HCT116 (cell line): ENCODE measurements around the gene SHISAL2A. TPM values are rescaled to one million over a fixed set of nuclear protein-coding genes. Genes with fewer than 3 reads are reported as not detected.

ENCODE experiments used
- ATAC-seq: fragments of 200-7000 bp; cut with Tn5 transposase; 2 replicates; pipeline ENCODE4 v1.9.1; 2020; ENCODE audit warnings: mild to moderate bottlenecking, moderate library complexity
- BruUV-seq: library from RNA; stranded (reverse); fragments of 400-500 nt; replicated peaks from 2 replicates; lab custom pipeline; 2021; lab: Mats Ljungman, UMichigan
- CTCF ChIA-PET: fragments of 300-600 bp; sonication (Branson Sonifier 250); formaldehyde crosslinking; loops from one replicate; lab custom pipeline; 2021; ENCODE audit warnings: antibody characterized with exemption; lab: Charles Lee
- POLR2A ChIA-PET: fragments of 300-600, 350-600 bp; sonication (Branson Sonifier 250); formaldehyde crosslinking; loops from one replicate; lab custom pipeline; 2021; ENCODE audit warnings: antibody characterized with exemption; lab: Charles Lee
- RAD21 ChIA-PET, 2 experiments: fragments of 300-600 bp; sonication (Branson Sonifier 250); formaldehyde crosslinking; loops; one replicate each; lab custom pipeline; 2023; ENCODE audit warnings: low total read pairs in 2 of 2; ENCODE audit not compliant: uncharacterized antibody in 2 of 2, unreplicated experiment in 2 of 2, low non-redundant PET in 1 of 2; lab: Charles Lee
- DNase-seq: peaks from one replicate; pipeline ENCODE4 v3.0.0-alpha.2; 2010; ENCODE audit warnings: low read depth, low spot score
- H2AFZ ChIP-seq: fragments of 200-600 bp; shearing (Covaris generic), sonication (generic); 2 replicates; pipeline ENCODE4 v1.6.1; 2017; ENCODE audit warnings: low read depth, mixed run types, mixed read lengths, antibody characterized with exemption, low read length; ENCODE audit not compliant: poor library complexity, severe bottlenecking
- H3K27ac ChIP-seq: 2 replicates; pipeline ENCODE4 v1.5.1; 2012; ENCODE audit warnings: low read depth, low read length
- H3K27me3 ChIP-seq: fragments of 200-600 bp; sonication (generic); 2 replicates; pipeline ENCODE4 v1.6.1; 2016; ENCODE audit warnings: mixed run types, low read length, mixed read lengths; ENCODE audit not compliant: insufficient read depth
- H3K36me3 ChIP-seq, 2 experiments: fragments of 200-500 bp in 1 of 2; fragments of 200-600 bp in 1 of 2; sonication (Bioruptor generic) in 1 of 2; sonication (generic) in 1 of 2; 2 replicates each; pipeline versions ENCODE4 v1.5.1 to v1.6.1; 2014 to 2016; ENCODE audit warnings: low read length in 2 of 2, inconsistent platforms in 1 of 2, mixed read lengths in 1 of 2, mixed run types in 1 of 2; ENCODE audit not compliant: insufficient read depth in 2 of 2, control insufficient read depth in 1 of 2
- H3K4me1 ChIP-seq, 2 experiments: fragments of 200-600 bp in 1 of 2; sonication (generic) in 1 of 2; 2 replicates each; pipeline versions ENCODE4 v1.5.1 to v1.6.1; 2012 to 2017; ENCODE audit warnings: low read length in 2 of 2, inconsistent platforms in 1 of 2, mild to moderate bottlenecking in 1 of 2, mixed read lengths in 1 of 2, mixed run types in 1 of 2, moderate library complexity in 1 of 2; ENCODE audit not compliant: insufficient read depth in 2 of 2, control insufficient read depth in 1 of 2
- H3K4me2 ChIP-seq: fragments of 200-600 bp; sonication (generic); 2 replicates; pipeline ENCODE4 v1.6.1; 2017; ENCODE audit warnings: mixed run types, low read length, mixed read lengths
- H3K4me3 ChIP-seq, 2 experiments: fragments of 200-600 bp in 1 of 2; sonication (generic) in 1 of 2; replicated peaks in 1 of 2; 2 replicates each; pipeline ENCODE4 v1.5.1; 2011 to 2016; ENCODE audit warnings: low read length in 2 of 2, control low read depth in 1 of 2, low read depth in 1 of 2, mild to moderate bottlenecking in 1 of 2, mixed read lengths in 1 of 2, mixed run types in 1 of 2
- H3K79me2 ChIP-seq: fragments of 200-600 bp; sonication (generic); 2 replicates; pipeline ENCODE4 v1.6.1; 2017; ENCODE audit warnings: mild to moderate bottlenecking, mixed run types, low read length, moderate library complexity, mixed read lengths; ENCODE audit not compliant: insufficient read depth
- H3K9ac ChIP-seq: fragments of 200-600 bp; sonication (generic); 2 replicates; pipeline ENCODE4 v1.6.1; 2016; ENCODE audit warnings: low read length, mixed read lengths
- H3K9me2 ChIP-seq: fragments of 200-600 bp; sonication (generic), shearing (Covaris generic); 2 replicates; pipeline ENCODE4 v1.6.1; 2017; ENCODE audit warnings: mixed run types, mild to moderate bottlenecking, moderate library complexity; ENCODE audit not compliant: insufficient read depth
- H3K9me3 ChIP-seq, 2 experiments: fragments of 200-500 bp in 1 of 2; fragments of 200-600 bp in 1 of 2; sonication (Bioruptor generic) in 1 of 2; sonication (generic) in 1 of 2; 2 replicates each; pipeline ENCODE4 v1.6.1; 2014 to 2017; ENCODE audit warnings: low read length in 2 of 2, mixed read lengths in 2 of 2, inconsistent platforms in 1 of 2, low read depth in 1 of 2, mild to moderate bottlenecking in 1 of 2, mixed run types in 1 of 2, moderate library complexity in 1 of 2; ENCODE audit not compliant: control insufficient read depth in 1 of 2, insufficient read depth in 1 of 2
- H4K20me1 ChIP-seq: fragments of 200-600 bp; sonication (generic), shearing (Covaris generic); 2 replicates; pipeline ENCODE4 v1.6.1; 2017; ENCODE audit warnings: mixed run types, mild to moderate bottlenecking, moderate library complexity; ENCODE audit not compliant: insufficient read depth
- CBX3 ChIP-seq: IDR thresholded peaks from 2 replicates; pipeline ENCODE4 v1.6.1; 2012; ENCODE audit warnings: low read depth
- EGR1 ChIP-seq: IDR thresholded peaks from 2 replicates; pipeline ENCODE4 v1.6.1; 2012; ENCODE audit warnings: low read depth
- ELF1 ChIP-seq: IDR thresholded peaks from 2 replicates; pipeline ENCODE4 v1.6.1; 2012; ENCODE audit warnings: low read depth, borderline replicate concordance
- EZH2 ChIP-seq: fragments of 200-600 bp; sonication (generic); IDR thresholded peaks from 2 replicates; pipeline ENCODE4 v1.6.1; 2017; ENCODE audit warnings: antibody characterized with exemption, mixed run types
- EZH2phosphoT487 ChIP-seq: fragments of 200-600 bp; IDR thresholded peaks from 2 replicates; pipeline ENCODE4 v1.6.1; 2018; ENCODE audit warnings: antibody characterized with exemption, borderline replicate concordance
- FOSL1 ChIP-seq: IDR thresholded peaks from 2 replicates; pipeline ENCODE4 v1.6.1; 2012; ENCODE audit warnings: low read depth
- JUND ChIP-seq: IDR thresholded peaks from 2 replicates; pipeline ENCODE4 v1.6.1; 2012
- POLR2A ChIP-seq: IDR thresholded peaks from 2 replicates; pipeline ENCODE4 v1.7.0; 2011; ENCODE audit warnings: borderline replicate concordance; ENCODE audit not compliant: insufficient read depth, insufficient read length; ENCODE audit errors: extremely low read depth
- POLR2AphosphoS5 ChIP-seq: IDR thresholded peaks from 2 replicates; pipeline ENCODE4 v1.6.1; 2011; ENCODE audit warnings: mild to moderate bottlenecking, low read depth, low read length, moderate library complexity
- RAD21 ChIP-seq: IDR thresholded peaks from 2 replicates; pipeline ENCODE4 v1.6.1; 2012; ENCODE audit warnings: low read depth, mild to moderate bottlenecking
- SIN3A ChIP-seq: IDR thresholded peaks from 2 replicates; pipeline ENCODE4 v1.6.1; 2012; ENCODE audit warnings: low read depth
- SP1 ChIP-seq: IDR thresholded peaks from 2 replicates; pipeline ENCODE4 v1.6.1; 2012; ENCODE audit warnings: low read depth
- SRF ChIP-seq: IDR thresholded peaks from 2 replicates; pipeline ENCODE4 v1.6.1; 2012; ENCODE audit warnings: low read depth
- YY1 ChIP-seq: IDR thresholded peaks from 2 replicates; pipeline ENCODE4 v1.6.1; 2011; ENCODE audit warnings: low read length, low read depth, moderate library complexity, mild to moderate bottlenecking; ENCODE audit not compliant: insufficient replicate concordance; ENCODE audit errors: extremely low read depth
- ZFX ChIP-seq: fragments of 450-650 bp; IDR thresholded peaks from 2 replicates; pipeline ENCODE4 v1.6.1; 2017
- ZNF274 ChIP-seq: fragments of 200-500 bp; sonication (Bioruptor generic); IDR thresholded peaks from 2 replicates; pipeline ENCODE4 v1.6.1; 2014; ENCODE audit warnings: mild to moderate bottlenecking, low read depth, low read length, inconsistent platforms
- intact Hi-C: fragments of 100-400 bp; cut with micrococcal nuclease; formaldehyde crosslinking; loops from 2 replicates; pipeline ENCODE4 v1.10.0; 2022
- total RNA-seq: library from RNA; stranded (reverse); gene quantifications from one replicate; pipeline ENCODE4 v1.2.1, GENCODE V29; 2021; ENCODE audit not compliant: unreplicated experiment
- TF ChIP-seq, protein P1 (sequence below): IDR thresholded peaks from 2 replicates; pipeline ENCODE4 v1.6.1; 2012
- TF ChIP-seq, protein P2 (sequence below), 3 experiments: fragments of 200-600 bp in 1 of 3; sonication (generic) in 1 of 3; IDR thresholded peaks in 2 of 3; conservative IDR thresholded peaks in 1 of 3; 2 replicates each; pipeline ENCODE4 v1.5.1; 2012 to 2017; ENCODE audit warnings: low read depth in 2 of 3, low read length in 2 of 3, antibody characterized with exemption in 1 of 3, borderline replicate concordance in 1 of 3, control low read depth in 1 of 3, mild to moderate bottlenecking in 1 of 3, mixed read lengths in 1 of 3, mixed run types in 1 of 3, moderate library complexity in 1 of 3; ENCODE audit not compliant: insufficient read depth in 1 of 3
- TF ChIP-seq, protein P3 (sequence below): IDR thresholded peaks from 2 replicates; pipeline ENCODE4 v1.6.1; 2012; ENCODE audit warnings: low read depth

Gene SHISAL2A
- total RNA-seq, 1 experiment from 2014 or later = not detected

DNA sequence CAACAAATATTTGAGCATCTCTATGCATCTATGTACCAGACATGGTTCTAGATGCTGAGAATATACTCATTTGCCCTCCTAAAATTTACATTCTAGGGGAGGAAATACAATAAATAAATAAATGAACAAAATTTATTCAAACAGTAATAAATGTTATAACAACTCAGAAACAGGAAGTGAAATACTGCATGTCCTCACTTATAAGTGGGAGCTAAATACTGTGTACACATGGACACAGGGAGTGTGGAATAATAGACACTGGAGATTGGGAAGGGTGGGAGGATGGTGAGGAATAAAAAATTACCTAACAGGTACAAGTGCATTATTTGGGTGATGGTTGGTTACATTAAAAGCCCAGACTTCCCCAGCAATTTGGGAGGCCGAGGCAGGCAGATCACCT lies 60.9 kb downstream of the SHISAL2A start:
- Histone ChIP-seq H3K9me2 (no peaks in the 10 kb centered on the region), H2AFZ (no peak overlapping the region), H3K9ac (no peak overlapping the region), H3K27ac (no peak overlapping the region), H3K9me3 (no peaks in the 10 kb centered on the region), H3K4me3 (no peak overlapping the region), H3K4me1 (peaks cover 4 to 20% of the 10 kb centered on the region in 2 experiments; a peak in 3 of 4 replicates), H4K20me1 (0 out of 2 replicates have a peak, but pooled peaks cover 5% of the 10 kb centered on the region), H3K36me3 (peaks cover 12 to 28% of the 10 kb centered on the region in 2 experiments), H3K4me2 (no peak overlapping the region), H3K27me3 (no peaks in the 10 kb centered on the region), H3K79me2 (peaks cover 86% of the 10 kb centered on the region)
- intact Hi-C loops = no loop called here
- ChIA-PET CTCF (no interaction called here), RAD21 (no interaction called here), POLR2A (no interaction called here)
- no peak for DNase-seq
- no TSS peak for BruUV-seq
- no peak for ATAC-seq
- TF ChIP-seq POLR2AphosphoS5 (no peak), YY1 (no peak), EZH2phosphoT487 (no peak), FOSL1 (no peak), ELF1 (no peak), SIN3A (no peak), CBX3 (no peak), POLR2A (no peak), JUND (no peak), EGR1 (no peak), ZNF274 (no peak), SRF (no peak), ZFX (no peak), RAD21 (no peak), SP1 (no peak), EZH2 (no peak)
- TF ChIP-seq, protein P1, sequence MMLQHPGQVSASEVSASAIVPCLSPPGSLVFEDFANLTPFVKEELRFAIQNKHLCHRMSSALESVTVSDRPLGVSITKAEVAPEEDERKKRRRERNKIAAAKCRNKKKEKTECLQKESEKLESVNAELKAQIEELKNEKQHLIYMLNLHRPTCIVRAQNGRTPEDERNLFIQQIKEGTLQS = no peak
- TF ChIP-seq, protein P2, sequence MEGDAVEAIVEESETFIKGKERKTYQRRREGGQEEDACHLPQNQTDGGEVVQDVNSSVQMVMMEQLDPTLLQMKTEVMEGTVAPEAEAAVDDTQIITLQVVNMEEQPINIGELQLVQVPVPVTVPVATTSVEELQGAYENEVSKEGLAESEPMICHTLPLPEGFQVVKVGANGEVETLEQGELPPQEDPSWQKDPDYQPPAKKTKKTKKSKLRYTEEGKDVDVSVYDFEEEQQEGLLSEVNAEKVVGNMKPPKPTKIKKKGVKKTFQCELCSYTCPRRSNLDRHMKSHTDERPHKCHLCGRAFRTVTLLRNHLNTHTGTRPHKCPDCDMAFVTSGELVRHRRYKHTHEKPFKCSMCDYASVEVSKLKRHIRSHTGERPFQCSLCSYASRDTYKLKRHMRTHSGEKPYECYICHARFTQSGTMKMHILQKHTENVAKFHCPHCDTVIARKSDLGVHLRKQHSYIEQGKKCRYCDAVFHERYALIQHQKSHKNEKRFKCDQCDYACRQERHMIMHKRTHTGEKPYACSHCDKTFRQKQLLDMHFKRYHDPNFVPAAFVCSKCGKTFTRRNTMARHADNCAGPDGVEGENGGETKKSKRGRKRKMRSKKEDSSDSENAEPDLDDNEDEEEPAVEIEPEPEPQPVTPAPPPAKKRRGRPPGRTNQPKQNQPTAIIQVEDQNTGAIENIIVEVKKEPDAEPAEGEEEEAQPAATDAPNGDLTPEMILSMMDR (IDR thresholded peaks at IDR 0.05 in 2 of 3, conservative IDR thresholded peaks at IDR 0.05 in 1 of 3; ENCODE audit: borderline replicate concordance in 1 of 3, insufficient read depth in 1 of 3, low read depth in 2 of 3, low read length in 2 of 3) = no peak
- TF ChIP-seq, protein P3, sequence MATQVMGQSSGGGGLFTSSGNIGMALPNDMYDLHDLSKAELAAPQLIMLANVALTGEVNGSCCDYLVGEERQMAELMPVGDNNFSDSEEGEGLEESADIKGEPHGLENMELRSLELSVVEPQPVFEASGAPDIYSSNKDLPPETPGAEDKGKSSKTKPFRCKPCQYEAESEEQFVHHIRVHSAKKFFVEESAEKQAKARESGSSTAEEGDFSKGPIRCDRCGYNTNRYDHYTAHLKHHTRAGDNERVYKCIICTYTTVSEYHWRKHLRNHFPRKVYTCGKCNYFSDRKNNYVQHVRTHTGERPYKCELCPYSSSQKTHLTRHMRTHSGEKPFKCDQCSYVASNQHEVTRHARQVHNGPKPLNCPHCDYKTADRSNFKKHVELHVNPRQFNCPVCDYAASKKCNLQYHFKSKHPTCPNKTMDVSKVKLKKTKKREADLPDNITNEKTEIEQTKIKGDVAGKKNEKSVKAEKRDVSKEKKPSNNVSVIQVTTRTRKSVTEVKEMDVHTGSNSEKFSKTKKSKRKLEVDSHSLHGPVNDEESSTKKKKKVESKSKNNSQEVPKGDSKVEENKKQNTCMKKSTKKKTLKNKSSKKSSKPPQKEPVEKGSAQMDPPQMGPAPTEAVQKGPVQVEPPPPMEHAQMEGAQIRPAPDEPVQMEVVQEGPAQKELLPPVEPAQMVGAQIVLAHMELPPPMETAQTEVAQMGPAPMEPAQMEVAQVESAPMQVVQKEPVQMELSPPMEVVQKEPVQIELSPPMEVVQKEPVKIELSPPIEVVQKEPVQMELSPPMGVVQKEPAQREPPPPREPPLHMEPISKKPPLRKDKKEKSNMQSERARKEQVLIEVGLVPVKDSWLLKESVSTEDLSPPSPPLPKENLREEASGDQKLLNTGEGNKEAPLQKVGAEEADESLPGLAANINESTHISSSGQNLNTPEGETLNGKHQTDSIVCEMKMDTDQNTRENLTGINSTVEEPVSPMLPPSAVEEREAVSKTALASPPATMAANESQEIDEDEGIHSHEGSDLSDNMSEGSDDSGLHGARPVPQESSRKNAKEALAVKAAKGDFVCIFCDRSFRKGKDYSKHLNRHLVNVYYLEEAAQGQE = no peak
